A549 (cell line): ENCODE results near the gene MAP3K12. TPM values are rescaled to one million over a fixed set of nuclear protein-coding genes. Genes with fewer than 3 reads are reported as not detected.

ENCODE experiments used
- ATAC-seq, 2 experiments: fragments of 200-7000 bp in 1 of 2; fragments of >200 bp in 1 of 2; cut with Nextera tagmentation in 1 of 2; cut with Tn5 transposase in 1 of 2; 3 replicates each; pipeline versions ENCODE4 v1.8.0 to v1.9.1; 2018 to 2020; ENCODE audit warnings: mild to moderate bottlenecking in 1 of 2, moderate library complexity in 1 of 2
- CTCF ChIA-PET: fragments of 300-600 bp; sonication (Branson Sonifier 250); formaldehyde crosslinking; extraction: SDS; loops from one replicate; lab custom pipeline; 2021; ENCODE audit warnings: antibody characterized with exemption, inconsistent platforms; lab: Yijun Ruan, JAX
- POLR2A ChIA-PET: fragments of 350-600 bp; formaldehyde crosslinking; extraction: SDS; loops from one replicate; lab custom pipeline; 2021; ENCODE audit warnings: antibody characterized with exemption, inconsistent platforms; lab: Yijun Ruan, JAX
- DNase-seq, 2 experiments: peaks; one replicate each; pipeline versions ENCODE4 v3.0.0 to v3.0.0-alpha.2; 2011 to 2016; ENCODE audit warnings: low read depth in 1 of 2, low spot score in 1 of 2
- FAIRE-seq: peaks from 2 replicates; lab custom pipeline; 2011; peaks lifted over from hg19 to GRCh38; lab: Jason Lieb, UNC
- H3K27ac ChIP-seq, 2 experiments: fragments of >200 bp; sonication (Bioruptor Twin); formaldehyde crosslinking; 3 replicates each; pipeline ENCODE4 v1.5.1; 2016 to 2017
- H3K4me1 ChIP-seq: fragments of >200 bp; sonication (Bioruptor Twin); formaldehyde crosslinking; 3 replicates; pipeline ENCODE4 v1.6.1; 2016
- H3K4me2 ChIP-seq: fragments of >200 bp; sonication (Bioruptor Twin); formaldehyde crosslinking; 3 replicates; pipeline ENCODE4 v1.6.1; 2016
- H3K4me3 ChIP-seq: fragments of >200 bp; sonication (Bioruptor Twin); formaldehyde crosslinking; 3 replicates; pipeline ENCODE4 v1.5.1; 2016
- H3K9me3 ChIP-seq: fragments of >200 bp; sonication (Bioruptor Twin); formaldehyde crosslinking; 3 replicates; pipeline ENCODE4 v1.6.1; 2016
- BHLHE40 ChIP-seq: IDR thresholded peaks from 2 replicates; pipeline ENCODE4 v1.6.1; 2012; ENCODE audit warnings: low read depth, low read length, inconsistent platforms
- CBX8 ChIP-seq: fragments of 200-600 bp; sonication (generic); IDR thresholded peaks from 2 replicates; pipeline ENCODE4 v1.6.1; 2016
- CEBPB ChIP-seq, 2 experiments: fragments of >200 bp in 1 of 2; sonication (Bioruptor Twin) in 1 of 2; formaldehyde crosslinking in 1 of 2; IDR thresholded peaks; 2 replicates each; pipeline ENCODE4 v1.6.1; 2012 to 2016
- CTCF ChIP-seq: fragments of >200 bp; sonication (Bioruptor Twin); formaldehyde crosslinking; IDR thresholded peaks from 3 replicates; pipeline ENCODE4 v1.5.1; 2016
- EHF ChIP-seq: fragments of 250-450 bp; sonication (Bioruptor Pico); IDR thresholded peaks from 2 replicates; pipeline ENCODE4 v1.5.0; 2020; ENCODE audit warnings: mild to moderate bottlenecking
- HDAC2 ChIP-seq: fragments of 200-600 bp; sonication (generic); IDR thresholded peaks from 2 replicates; pipeline ENCODE4 v1.6.1; 2016
- KDM1A ChIP-seq: fragments of 200-600 bp; sonication (generic); IDR thresholded peaks from 2 replicates; pipeline ENCODE4 v1.6.1; 2016; ENCODE audit warnings: low read depth, mild to moderate bottlenecking
- MAFK ChIP-seq: fragments of 450-650 bp; IDR thresholded peaks from 2 replicates; pipeline ENCODE4 v1.6.1; 2014; ENCODE audit not compliant: partially characterized antibody
- MAX ChIP-seq: IDR thresholded peaks from 2 replicates; pipeline ENCODE4 v1.6.1; 2012
- NR3C1 ChIP-seq: fragments of >200 bp; sonication (Bioruptor Twin); formaldehyde crosslinking; IDR thresholded peaks from 3 replicates; pipeline ENCODE4 v1.6.1; 2017
- RAD21 ChIP-seq, 2 experiments: fragments of >200 bp in 1 of 2; sonication (Bioruptor Twin) in 1 of 2; formaldehyde crosslinking in 1 of 2; IDR thresholded peaks in 1 of 2; conservative IDR thresholded peaks in 1 of 2; 2 replicates in 1 of 2; 3 replicates in 1 of 2; pipeline ENCODE4 v1.6.1; 2012 to 2018; ENCODE audit warnings: inconsistent platforms in 1 of 2
- RCOR1 ChIP-seq: fragments of 150-350 bp; IDR thresholded peaks from 2 replicates; pipeline ENCODE4 v1.6.1; 2014; ENCODE audit warnings: antibody characterized with exemption, low read length, low read depth
- RFX5 ChIP-seq: fragments of 450-650 bp; IDR thresholded peaks from 2 replicates; pipeline ENCODE4 v1.7.1; 2014; ENCODE audit warnings: antibody characterized with exemption, mild to moderate bottlenecking, moderate library complexity
- SMC3 ChIP-seq: fragments of >200 bp; sonication (Bioruptor Twin); formaldehyde crosslinking; IDR thresholded peaks from 3 replicates; pipeline ENCODE4 v1.6.1; 2018; ENCODE audit warnings: inconsistent platforms
- USF2 ChIP-seq: fragments of 450-650 bp; IDR thresholded peaks from 2 replicates; pipeline ENCODE4 v1.6.1; 2014; ENCODE audit warnings: antibody characterized with exemption
- WGBS: methylation state at CpG from one replicate; pipeline ENCODE4 v1.1.6; 2017; ENCODE audit errors: missing lambda C conversion rate; 5-methylcytosine and 5-hydroxymethylcytosine counted together
- polyA plus RNA-seq, 4 experiments: library from polyadenylated mRNA; depleted of rRNA in 3 of 4; stranded (reverse); fragments of >200 nt; fragmentation: RNase III in 1 of 4; extraction: RNeasy Plus Mini Kit Qiagen cat#74134 plus additional on column Dnase treatment in 1 of 4; gene quantifications; 2 replicates in 3 of 4; 3 replicates in 1 of 4; pipeline ENCODE4 v1.2.3, GENCODE V29; 2011 to 2017

MAP3K12 gene
- polyA plus RNA-seq, 2 of the 4 experiments (the other 2 are of a cell fraction) = 18.7 to 21.9 TPM

GRCh38 chr12:53497461-53497860 is 1.8 kb downstream of the MAP3K12 start:
- Histone ChIP-seq H3K4me3 (no peak overlapping the region), H3K27ac (peak overlapping the region in 1 of 2 experiments; percentile 96; a peak in 1 of 6 replicates), H3K4me1 (peaks cover 52% of the 10 kb centered on the region), H3K4me2 (peak overlapping the region; percentile 56; the same call in 2 of the 3 replicates), H3K9me3 (no peaks in the 10 kb centered on the region)
- DNase-seq = no peak
- TF ChIP-seq BHLHE40 (no peak), HDAC2 (no peak), CTCF (no peak), MAFK (no peak), SMC3 (no peak), RFX5 (no peak), RCOR1 (no peak), NR3C1 (no peak), MAX (no peak), KDM1A (no peak)
- no peak for FAIRE-seq
- ChIA-PET CTCF (interaction anchor here (1.8 to 8.4 kb wide), 4 partner anchors 9 to 145 kb away, joined by 5 to 53 read pairs (median 8); partner anchors contain the start of gene NPFF), POLR2A (no interaction called here)
- WGBS = 96% methylated on average over 3 of the region's 3 CpGs
- no peak for ATAC-seq

- Histone ChIP-seq H3K27ac (peak overlapping the region; percentile 35 to 79; a peak in 4 of 6 replicates), H3K4me2 (peak overlapping the region; percentile 56), H3K4me3 (peak overlapping the region; percentile 13; the same call in 1 of the 3 replicates), H3K9me3 (no peaks in the 10 kb centered on the region), H3K4me1 (peaks cover 50% of the 10 kb centered on the region)
- POLR2A ChIA-PET = no interaction called here
- TF ChIP-seq CBX8 (no peak), RAD21 (conservative IDR thresholded peaks at IDR 0.05 in 1 of 2, IDR thresholded peaks at IDR 0.05 in 1 of 2) (no peak), CEBPB (IDR thresholded peaks at IDR 0.05) (peak in 1 of 2 experiments; percentile 42; a peak in 1 of 4 replicates)
- CTCF ChIA-PET = interaction anchor here (1.4 to 8.4 kb wide), 3 partner anchors 13 to 173 kb away, joined by 7 to 53 read pairs (median 27); partner anchors contain the start of gene NPFF
- DNase-seq (no peak), ATAC-seq (no peak), FAIRE-seq (no peak)
- 21% methylated on average over 1 of the region's 1 CpG for WGBS
Observed at GRCh38 chr12:53496752-53497032, 2.6 kb downstream of the MAP3K12 start.

GRCh38 chr12:53495903-53496751 is 3.1 kb downstream of the MAP3K12 start:
- FAIRE-seq = no peak
- TF ChIP-seq EHF (CRISPR knock-in tag) (no peak), USF2 (peak; percentile 85)
- POLR2A ChIA-PET = no interaction called here
- peaks cover 49% of the 10 kb centered on the region for H3K4me1 ChIP-seq
- peak in 1 of 2 experiments; percentile 22; a peak in 3 of 6 replicates for ATAC-seq
- H3K4me3 ChIP-seq = peak overlapping the region; percentile 13; the same call in 1 of the 3 replicates
- 26% methylated on average over 5 of the region's 5 CpGs for WGBS
- H3K27ac ChIP-seq = peak overlapping the region; percentile 63 to 79
- peak overlapping the region; percentile 56 for H3K4me2 ChIP-seq
- H3K9me3 ChIP-seq = no peaks in the 10 kb centered on the region
- CTCF ChIA-PET = interaction anchor here (1.4 to 8.4 kb wide), 4 partner anchors 14 to 172 kb away, joined by 7 to 53 read pairs (median 19); partner anchors contain the start of gene NPFF
- peak; percentile 36 to 88 for DNase-seq
